ENCODE measurements around the gene ADGRB3. TPM values are rescaled to one million over a fixed set of nuclear protein-coding genes. Genes with fewer than 3 reads are reported as not detected.

Gene ADGRB3
- polyA plus RNA-seq, 3 donors = 0.04 to 0.23 (median 0.05) TPM

DNA sequence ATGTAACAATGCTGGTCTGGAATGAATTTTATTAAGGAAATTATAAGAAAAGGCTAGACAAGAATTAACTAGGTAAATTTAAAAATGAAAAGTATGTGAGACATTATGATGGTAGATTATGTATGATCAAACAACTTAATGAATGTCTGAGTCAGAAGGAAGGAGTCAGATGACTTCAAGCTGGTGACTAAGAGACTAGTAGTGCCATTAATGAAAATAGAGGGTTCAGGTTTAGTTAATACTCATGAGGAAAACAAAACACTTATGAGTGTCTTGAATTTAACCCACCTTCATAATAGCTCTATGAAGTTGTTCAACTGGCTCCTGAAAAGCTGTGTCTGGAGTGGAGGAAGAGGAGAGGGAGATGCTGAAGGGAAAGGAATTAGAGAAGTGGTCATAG is 256.3 kb downstream of the ADGRB3 start:
- H3K9ac ChIP-seq (ENCODE audit: insufficient read depth, low read length, poor library complexity, severe bottlenecking) = no peak overlapping the region
- no peaks in the 10 kb centered on the region for H3K27me3 ChIP-seq (ENCODE audit: control insufficient read depth in 2 of 2, insufficient read depth in 2 of 2, low read length in 2 of 2)
- H3K79me2 ChIP-seq (ENCODE audit: insufficient read depth, low read length) = no peaks in the 10 kb centered on the region
- intact Hi-C loops (cut with micrococcal nuclease) = no loop called here
- Mint-ChIP-seq H3K4me1 (no peaks in the 10 kb centered on the region), H3K36me3 (no peaks in the 10 kb centered on the region), H3K4me3 (no peak overlapping the region), H3K27ac (no peak overlapping the region), H3K9me3 (peaks cover 0 to 3% (median 0%) of the 10 kb centered on the region in 7 donors), H3K27me3 (ENCODE audit: low read depth in 3 of 3) (peaks cover 0 to 6% (median 0%) of the 10 kb centered on the region in 3 donors)
- H3K4me3 ChIP-seq (replicated peaks in 1 of 3; ENCODE audit: low read depth in 2 of 3, low read length in 3 of 3) = no peak overlapping the region
- no peaks in the 10 kb centered on the region for H3K4me1 ChIP-seq (ENCODE audit: control insufficient read depth in 1 of 2, insufficient read depth in 2 of 2, low read length in 2 of 2)
- no peak overlapping the region for H3K27ac ChIP-seq (ENCODE audit: low read depth in 1 of 2, low read length in 2 of 2)
- no peaks in the 10 kb centered on the region for H4K20me1 ChIP-seq (ENCODE audit: insufficient read depth, low read length)
- H3K4me2 ChIP-seq (replicated peaks; ENCODE audit: extremely low read depth, low read length, poor library complexity, severe bottlenecking) = no peak overlapping the region
- H3K9me3 ChIP-seq (replicated peaks in 1 of 2; ENCODE audit: control insufficient read depth in 1 of 2, insufficient read depth in 1 of 2, low read length in 2 of 2) = no peaks in the 10 kb centered on the region
- H3K36me3 ChIP-seq (replicated peaks in 1 of 2; ENCODE audit: control insufficient read depth in 1 of 2, insufficient read depth in 2 of 2, low read length in 2 of 2) = no peaks in the 10 kb centered on the region
- no peak overlapping the region for H2AFZ ChIP-seq (ENCODE audit: insufficient read depth, low read depth, low read length, poor library complexity, severe bottlenecking)
- no peak for DNase-seq
- TF ChIP-seq, protein P1, sequence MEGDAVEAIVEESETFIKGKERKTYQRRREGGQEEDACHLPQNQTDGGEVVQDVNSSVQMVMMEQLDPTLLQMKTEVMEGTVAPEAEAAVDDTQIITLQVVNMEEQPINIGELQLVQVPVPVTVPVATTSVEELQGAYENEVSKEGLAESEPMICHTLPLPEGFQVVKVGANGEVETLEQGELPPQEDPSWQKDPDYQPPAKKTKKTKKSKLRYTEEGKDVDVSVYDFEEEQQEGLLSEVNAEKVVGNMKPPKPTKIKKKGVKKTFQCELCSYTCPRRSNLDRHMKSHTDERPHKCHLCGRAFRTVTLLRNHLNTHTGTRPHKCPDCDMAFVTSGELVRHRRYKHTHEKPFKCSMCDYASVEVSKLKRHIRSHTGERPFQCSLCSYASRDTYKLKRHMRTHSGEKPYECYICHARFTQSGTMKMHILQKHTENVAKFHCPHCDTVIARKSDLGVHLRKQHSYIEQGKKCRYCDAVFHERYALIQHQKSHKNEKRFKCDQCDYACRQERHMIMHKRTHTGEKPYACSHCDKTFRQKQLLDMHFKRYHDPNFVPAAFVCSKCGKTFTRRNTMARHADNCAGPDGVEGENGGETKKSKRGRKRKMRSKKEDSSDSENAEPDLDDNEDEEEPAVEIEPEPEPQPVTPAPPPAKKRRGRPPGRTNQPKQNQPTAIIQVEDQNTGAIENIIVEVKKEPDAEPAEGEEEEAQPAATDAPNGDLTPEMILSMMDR (IDR thresholded peaks at IDR 0.05) = no peak

DNA sequence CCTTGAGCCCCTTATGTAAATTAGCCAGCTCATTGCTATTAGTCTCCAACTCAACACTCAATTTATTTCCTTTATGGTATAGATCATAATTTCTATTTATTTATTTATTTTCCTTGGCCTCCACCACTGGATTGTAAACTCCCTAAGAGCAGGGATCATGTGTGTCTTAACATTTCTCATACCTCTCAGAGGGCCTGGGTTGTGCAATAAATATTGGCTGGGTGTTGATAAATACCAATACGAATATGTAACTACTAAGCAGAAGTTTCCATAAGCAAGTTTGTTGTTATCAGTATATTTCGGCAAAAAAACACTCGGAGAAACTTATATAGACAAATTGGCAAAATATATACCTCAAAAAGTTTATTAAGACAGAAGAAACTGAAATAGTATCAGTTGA is 257.4 kb downstream of the ADGRB3 start:
- H3K4me1 Mint-ChIP-seq = no peaks in the 10 kb centered on the region
- H3K4me3 Mint-ChIP-seq = no peak overlapping the region
- TF ChIP-seq, protein P1 (IDR thresholded peaks at IDR 0.05) = no peak
- H3K9me3 Mint-ChIP-seq = peaks cover 0 to 5% (median 2%) of the 10 kb centered on the region in 7 donors
- Histone ChIP-seq H3K79me2 (ENCODE audit: insufficient read depth, low read length) (no peaks in the 10 kb centered on the region), H4K20me1 (ENCODE audit: insufficient read depth, low read length) (no peaks in the 10 kb centered on the region), H3K4me1 (ENCODE audit: control insufficient read depth in 1 of 2, insufficient read depth in 2 of 2, low read length in 2 of 2) (no peaks in the 10 kb centered on the region), H3K9ac (ENCODE audit: insufficient read depth, low read length, poor library complexity, severe bottlenecking) (no peak overlapping the region), H3K9me3 (replicated peaks in 1 of 2; ENCODE audit: control insufficient read depth in 1 of 2, insufficient read depth in 1 of 2, low read length in 2 of 2) (no peaks in the 10 kb centered on the region), H3K4me3 (replicated peaks in 1 of 3; ENCODE audit: low read depth in 2 of 3, low read length in 3 of 3) (no peak overlapping the region), H2AFZ (ENCODE audit: insufficient read depth, low read depth, low read length, poor library complexity, severe bottlenecking) (no peak overlapping the region), H3K36me3 (replicated peaks in 1 of 2; ENCODE audit: control insufficient read depth in 1 of 2, insufficient read depth in 2 of 2, low read length in 2 of 2) (no peaks in the 10 kb centered on the region), H3K27ac (ENCODE audit: low read depth in 1 of 2, low read length in 2 of 2) (no peak overlapping the region), H3K27me3 (ENCODE audit: control insufficient read depth in 2 of 2, insufficient read depth in 2 of 2, low read length in 2 of 2) (no peaks in the 10 kb centered on the region), H3K4me2 (replicated peaks; ENCODE audit: extremely low read depth, low read length, poor library complexity, severe bottlenecking) (no peak overlapping the region)
- DNase-seq = no peak
- WGBS (ENCODE audit: insufficient coverage) = no CpG with 5 or more reads among the region's 3 CpGs
- intact Hi-C loops (cut with micrococcal nuclease) = no loop called here
- H3K27ac Mint-ChIP-seq = no peak overlapping the region
- H3K27me3 Mint-ChIP-seq (ENCODE audit: low read depth in 3 of 3) = peaks cover 0 to 6% (median 0%) of the 10 kb centered on the region in 3 donors
- H3K36me3 Mint-ChIP-seq = no peaks in the 10 kb centered on the region
